HCEC 1CT (cell line): ENCODE measurements around the gene MYH14.
"Not testable (repeated sequence)": the region's sequence is repeated elsewhere in the genome, so short reads cannot be mapped to it uniquely, and the experiment has no call there.

Source experiments
- DNase-seq: peaks from one replicate; pipeline ENCODE4 v3.0.0-alpha.2; 2017

The MYH14 gene

DNA sequence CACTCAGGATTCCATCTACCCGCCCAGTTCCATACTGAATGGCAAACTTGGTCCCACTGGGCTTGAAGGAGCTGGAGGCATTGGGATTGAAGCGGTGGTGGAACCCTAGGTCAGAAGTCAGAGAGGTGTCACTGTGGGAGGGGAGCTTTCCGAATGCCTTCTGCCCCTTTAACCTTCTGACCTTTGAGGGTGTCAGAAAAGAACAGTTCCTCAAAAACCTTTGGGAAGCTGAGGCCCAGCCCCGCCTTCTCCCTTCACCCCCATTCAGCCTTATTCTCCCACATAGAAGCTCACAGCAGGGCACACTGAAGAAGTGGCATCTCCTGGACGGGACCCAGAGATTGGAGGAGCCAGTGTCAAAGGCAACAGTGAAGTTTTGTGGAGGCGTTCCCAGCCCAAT is 133.6 kb downstream of the MYH14 start:
- DNase-seq, result not testable (repeated sequence)

DNA sequence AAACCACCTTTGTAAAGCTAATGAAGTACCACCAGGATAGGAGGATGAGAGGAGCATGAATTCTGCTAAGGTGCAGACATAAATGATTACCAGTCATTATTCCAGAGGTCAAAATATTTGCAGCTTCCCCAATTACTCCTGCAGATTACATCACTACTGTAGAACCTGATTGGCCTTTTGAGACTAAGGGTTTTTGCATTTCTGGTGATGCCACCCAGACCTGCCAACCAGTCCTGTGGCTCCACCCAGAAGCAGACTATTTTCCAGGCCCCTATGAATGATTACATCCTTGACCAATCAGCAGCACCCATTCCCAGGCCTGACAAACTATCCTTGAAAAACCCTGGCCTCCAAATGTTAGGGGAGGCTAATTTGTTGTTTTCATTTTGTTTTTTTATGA is 136.9 kb downstream of the MYH14 start:
- DNase-seq, result no peak

GRCh38 chr19:50341091-50341564 is 137.7 kb downstream of the MYH14 start:
- DNase-seq, result no peak

DNA sequence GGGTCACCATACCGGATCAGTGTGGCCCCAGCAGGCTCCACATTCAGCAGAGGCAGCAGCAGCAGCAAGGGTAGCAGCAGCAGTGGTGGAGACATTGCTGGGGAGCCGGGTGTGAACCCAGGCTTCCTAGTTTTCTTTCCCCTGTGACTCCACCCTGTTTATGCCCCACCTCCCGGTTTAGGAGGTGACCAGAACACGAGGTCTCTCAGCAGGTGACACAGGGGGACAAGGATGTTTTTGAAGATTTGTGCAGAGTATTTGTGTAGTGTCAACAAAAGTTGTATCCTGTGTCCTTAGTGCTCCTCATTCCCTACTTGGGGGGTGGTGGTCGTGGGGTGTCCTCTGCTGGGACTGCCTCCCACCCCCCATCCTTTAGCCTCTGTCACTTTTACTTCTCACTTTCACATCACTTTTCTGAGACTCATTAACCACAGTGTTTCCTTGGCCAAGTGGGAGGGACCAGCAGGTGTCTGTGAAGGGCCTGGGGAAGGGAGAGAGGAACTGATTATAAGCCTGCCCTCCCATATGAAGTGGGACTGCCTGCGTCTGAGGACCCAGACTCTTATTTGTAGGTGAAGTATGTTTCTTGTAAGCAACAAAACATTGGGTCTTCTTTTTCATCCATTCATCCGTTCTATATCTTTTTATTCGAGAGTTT is 141.4 kb downstream of the MYH14 start:
- DNase-seq, result no peak

DNA sequence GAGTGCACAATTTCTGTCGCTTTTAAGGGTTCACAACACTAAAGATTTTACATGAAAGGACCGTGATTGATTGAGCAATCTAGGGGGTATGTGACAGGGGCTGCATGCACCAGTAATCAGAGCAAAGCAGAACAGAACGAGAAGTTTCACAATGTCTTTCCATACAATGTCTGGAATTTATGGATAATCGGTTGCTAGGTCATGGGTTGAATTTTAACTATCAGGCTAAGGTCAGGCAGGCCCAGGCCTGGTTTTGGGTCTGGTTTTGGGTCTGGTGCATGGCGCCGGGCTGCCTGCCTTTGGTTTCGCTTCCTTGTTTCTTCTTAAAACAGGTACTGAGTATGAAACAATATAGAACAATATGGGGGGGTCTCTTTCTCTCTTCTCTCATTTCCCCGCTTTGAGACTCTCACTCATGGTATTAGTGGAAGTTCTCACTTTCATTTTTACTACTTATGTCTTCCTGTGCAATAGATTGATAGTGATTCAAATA is 143.7 kb downstream of the MYH14 start:
- not testable (repeated sequence) for DNase-seq

- DNase-seq, result no peak
Observed at GRCh38 chr19:50349277-50350057, 146.0 kb downstream of the MYH14 start.

DNA sequence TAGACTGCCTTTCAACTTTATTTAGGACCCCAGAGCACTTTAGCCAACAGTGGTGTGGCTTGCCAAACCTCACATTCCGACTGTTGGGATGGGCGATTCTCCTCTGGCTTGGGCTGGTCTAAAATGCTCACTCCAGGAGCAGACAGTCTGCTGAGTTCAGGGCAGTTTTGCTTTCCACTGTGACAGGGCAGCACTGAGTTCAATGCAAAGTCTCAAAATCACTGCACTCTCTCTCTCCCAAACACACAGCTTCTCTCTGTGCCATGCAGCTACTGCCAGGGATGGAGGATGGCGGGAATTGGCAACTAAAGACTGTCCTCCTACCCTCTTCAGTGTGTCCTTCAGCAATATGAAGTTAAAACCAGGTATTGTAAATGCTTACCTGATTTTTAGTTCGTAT is 148.8 kb downstream of the MYH14 start:
- no peak for DNase-seq

- DNase-seq, result not testable (repeated sequence)
Observed at GRCh38 chr19:50353487-50353880, 150.1 kb downstream of the MYH14 start.

- no peak for DNase-seq
Observed at GRCh38 chr19:50356691-50357177, 153.3 kb downstream of the MYH14 start.

- peak; percentile 17 for DNase-seq
Observed at GRCh38 chr19:50357178-50358100, 154.0 kb downstream of the MYH14 start.

- DNase-seq, result no peak
Observed at GRCh38 chr19:50358483-50359327, 155.3 kb downstream of the MYH14 start.

DNA sequence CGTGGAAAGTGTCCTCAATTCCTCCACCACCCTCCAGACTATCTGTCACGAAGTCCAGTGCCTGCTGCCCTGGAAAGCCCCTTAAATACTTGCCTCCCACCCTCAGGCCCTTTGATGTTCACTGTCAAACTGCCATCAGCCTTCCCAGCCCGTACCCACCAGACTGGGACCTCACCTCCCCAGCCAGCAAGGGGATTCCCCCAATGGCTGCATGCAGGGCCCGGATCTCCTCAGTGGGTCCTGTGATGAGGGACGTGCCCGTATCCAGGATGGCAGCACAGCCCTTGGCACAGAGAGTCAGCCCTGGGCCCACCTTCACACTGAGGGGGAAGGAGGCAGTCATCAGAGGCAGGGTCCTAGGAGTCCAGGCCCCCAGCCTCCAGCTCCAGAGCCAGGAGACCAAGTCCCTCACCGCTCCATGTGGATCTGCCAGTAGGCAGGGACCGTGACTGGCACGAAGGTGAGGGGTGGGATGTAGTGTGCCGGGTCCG is 156.0 kb downstream of the MYH14 start:
- DNase-seq, result no peak
